HG03575 (cell line): ENCODE measurements around the gene ELAVL1.
"Not testable (repeated sequence)": the region's sequence is repeated elsewhere in the genome, so short reads cannot be mapped to it uniquely, and the experiment has no call there.

Source experiments
- ATAC-seq: cut with Tn5 transposase; IDR thresholded peaks from one replicate; pipeline ENCODE4 v1.9.1; 2021; ENCODE audit not compliant: unreplicated experiment, insufficient number of reproducible peaks, low FRiP score; ENCODE audit errors: extremely low read depth

The ELAVL1 gene

GRCh38 chr19:7953060-7953459 is 52.4 kb downstream of the ELAVL1 start:
- ATAC-seq, result no peak

- ATAC-seq, result no peak
Measured at GRCh38 chr19:7947939-7948338, 57.5 kb downstream of the ELAVL1 start.

- ATAC-seq, result peak; percentile 9
Measured at GRCh38 chr19:7944177-7944761, 61.2 kb downstream of the ELAVL1 start.

GRCh38 chr19:7943444-7944176 is 61.8 kb downstream of the ELAVL1 start, which contains the start of gene TIMM44:
TSS of gene TIMM44 (minus strand) at chr19:7943666. CDS start at chr19:7943651, 15 bp downstream.
- ATAC-seq, result peak; percentile 77

- ATAC-seq, result no peak
Measured at GRCh38 chr19:7942981-7943443, 62.4 kb downstream of the ELAVL1 start.

- ATAC-seq, result no peak
Measured at GRCh38 chr19:7941895-7942596, 63.4 kb downstream of the ELAVL1 start.

GRCh38 chr19:7940841-7941240 is 64.6 kb downstream of the ELAVL1 start:
- ATAC-seq, result no peak

GRCh38 chr19:7934766-7935165 is 70.7 kb downstream of the ELAVL1 start:
- ATAC-seq, result no peak

GRCh38 chr19:7933828-7934725 is 71.4 kb downstream of the ELAVL1 start:
- ATAC-seq, result no peak

GRCh38 chr19:7933411-7933810 is 72.0 kb downstream of the ELAVL1 start:
- no peak for ATAC-seq

GRCh38 chr19:7932930-7933300 is 72.5 kb downstream of the ELAVL1 start:
- ATAC-seq, result no peak

GRCh38 chr19:7932276-7932929 is 73.0 kb downstream of the ELAVL1 start:
- no peak for ATAC-seq

GRCh38 chr19:7931221-7932061 is 74.0 kb downstream of the ELAVL1 start:
- ATAC-seq, result no peak

GRCh38 chr19:7930765-7931164 is 74.7 kb downstream of the ELAVL1 start:
- no peak for ATAC-seq

- not testable (repeated sequence) for ATAC-seq
Measured at GRCh38 chr19:7930030-7930429, 75.4 kb downstream of the ELAVL1 start.

GRCh38 chr19:7928741-7929701 is 76.4 kb downstream of the ELAVL1 start:
- ATAC-seq, result no peak

GRCh38 chr19:7928334-7928706 is 77.1 kb downstream of the ELAVL1 start:
- ATAC-seq, result no peak
